Endodermal cell (in vitro differentiated cells): ENCODE data around the gene AKR1B1. TPM values are rescaled to one million over a fixed set of nuclear protein-coding genes. Genes with fewer than 3 reads are reported as not detected.

Experiments
- DNase-seq: peaks from one replicate; pipeline ENCODE4 v3.0.0-alpha.2; 2017
- H3K27ac ChIP-seq: 2 replicates; pipeline ENCODE4 v1.5.1; 2013; ENCODE audit warnings: mild to moderate bottlenecking, low read depth, low read length, moderate library complexity
- H3K27me3 ChIP-seq: 2 replicates; pipeline ENCODE4 v1.6.1; 2013; ENCODE audit warnings: mild to moderate bottlenecking, low read length, moderate library complexity; ENCODE audit not compliant: insufficient read depth, control insufficient read depth, poor library complexity, severe bottlenecking
- H3K36me3 ChIP-seq: 2 replicates; pipeline ENCODE4 v1.7.0; 2013; ENCODE audit warnings: mild to moderate bottlenecking, low read length, moderate library complexity; ENCODE audit not compliant: control insufficient read depth, insufficient read depth
- H3K4me1 ChIP-seq: one replicate; pipeline ENCODE4 v1.7.0; 2013; ENCODE audit warnings: low read length; ENCODE audit not compliant: control insufficient read depth, insufficient read depth
- H3K4me3 ChIP-seq: 2 replicates; pipeline ENCODE4 v1.5.1; 2013; ENCODE audit warnings: mild to moderate bottlenecking, low read length, moderate library complexity
- H3K9ac ChIP-seq: 2 replicates; pipeline ENCODE4 v1.6.1; 2013; ENCODE audit warnings: mild to moderate bottlenecking, low read length, moderate library complexity; ENCODE audit not compliant: poor library complexity, severe bottlenecking; ENCODE audit errors: extremely low read depth
- H3K9me3 ChIP-seq: 2 replicates; pipeline ENCODE4 v1.6.1; 2013; ENCODE audit warnings: mild to moderate bottlenecking, low read length, moderate library complexity; ENCODE audit not compliant: control insufficient read depth
- H3K27ac Mint-ChIP-seq: 2 replicates; pipeline ENCODE4 v1.8.0; 2020; ENCODE audit warnings: mixed read lengths
- H3K27me3 Mint-ChIP-seq: 2 replicates; pipeline ENCODE4 v1.8.0; 2021; ENCODE audit warnings: mild to moderate bottlenecking, mixed read lengths; ENCODE audit not compliant: insufficient read depth
- H3K36me3 Mint-ChIP-seq: 2 replicates; pipeline ENCODE4 v1.8.0; 2020; ENCODE audit warnings: low read depth, mixed read lengths
- H3K4me1 Mint-ChIP-seq: 2 replicates; pipeline ENCODE4 v1.8.0; 2020; ENCODE audit warnings: mixed read lengths
- H3K4me3 Mint-ChIP-seq: 2 replicates; pipeline ENCODE4 v1.8.0; 2020; ENCODE audit warnings: mild to moderate bottlenecking, moderate library complexity, mixed read lengths
- H3K9me3 Mint-ChIP-seq: 2 replicates; pipeline ENCODE4 v1.8.0; 2020; ENCODE audit warnings: mild to moderate bottlenecking, mixed read lengths
- whole genome bisulfite sequencing, 2 experiments: methylation state at CpG; one replicate each; pipeline versions ENCODE4 v1.1.5 to v1.1.7; 2013; ENCODE audit warnings: missing lambda C conversion rate in 2 of 2, mixed read lengths in 1 of 2; ENCODE audit not compliant: insufficient coverage in 1 of 2, insufficient read length in 1 of 2; 5-methylcytosine and 5-hydroxymethylcytosine counted together
- total RNA-seq, 2 donors: library from RNA; stranded (reverse); fragmentation: NEBNext Ultra II Directional in 1 of 2; extraction: Animal tissue kit (Norgen Biotek cat#: 25700) in 1 of 2; gene quantifications; 2 replicates in 1 of 2; 3 replicates in 1 of 2; pipeline ENCODE4 v1.2.1, GENCODE V29; 2021
- TF ChIP-seq, protein P1 (sequence below): fragments of 200-600 bp; sonication (generic); conservative IDR thresholded peaks from 2 replicates; pipeline ENCODE4 v1.5.0; 2021; ENCODE audit warnings: antibody characterized with exemption, mild to moderate bottlenecking

Gene AKR1B1
- total RNA-seq, 2 donors from 2014 or later, result 152 to 216 TPM

DNA sequence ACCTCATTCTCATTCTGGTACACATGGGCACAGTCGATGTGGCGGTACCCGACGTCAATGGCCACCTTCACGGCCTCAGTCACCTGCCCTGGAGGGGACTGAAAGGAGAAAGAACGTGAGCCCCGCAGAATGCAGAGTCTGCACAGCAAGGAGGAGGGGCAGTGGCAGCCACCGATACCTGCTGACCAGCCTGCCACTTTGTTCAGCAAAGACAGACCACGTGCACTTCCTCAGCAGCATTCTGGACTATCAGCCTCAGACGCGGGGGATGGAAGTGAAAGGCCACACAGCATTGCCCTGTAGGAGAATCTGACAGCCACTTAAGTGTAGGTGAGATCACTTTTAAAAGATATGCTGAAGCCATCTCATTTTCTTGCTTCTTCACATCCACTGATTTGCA is 7.2 kb downstream of the AKR1B1 start:
- no peak overlapping the region for H3K4me3 ChIP-seq
- H3K9ac ChIP-seq, result no peak overlapping the region
- Mint-ChIP-seq H3K36me3 (peaks cover 71% of the 10 kb centered on the region), H3K4me3 (no peak overlapping the region), H3K27me3 (no peaks in the 10 kb centered on the region), H3K9me3 (no peaks in the 10 kb centered on the region), H3K27ac (no peak overlapping the region), H3K4me1 (peaks cover 28% of the 10 kb centered on the region)
- no peak for DNase-seq
- no peaks in the 10 kb centered on the region for H3K27me3 ChIP-seq
- TF ChIP-seq, protein P1, sequence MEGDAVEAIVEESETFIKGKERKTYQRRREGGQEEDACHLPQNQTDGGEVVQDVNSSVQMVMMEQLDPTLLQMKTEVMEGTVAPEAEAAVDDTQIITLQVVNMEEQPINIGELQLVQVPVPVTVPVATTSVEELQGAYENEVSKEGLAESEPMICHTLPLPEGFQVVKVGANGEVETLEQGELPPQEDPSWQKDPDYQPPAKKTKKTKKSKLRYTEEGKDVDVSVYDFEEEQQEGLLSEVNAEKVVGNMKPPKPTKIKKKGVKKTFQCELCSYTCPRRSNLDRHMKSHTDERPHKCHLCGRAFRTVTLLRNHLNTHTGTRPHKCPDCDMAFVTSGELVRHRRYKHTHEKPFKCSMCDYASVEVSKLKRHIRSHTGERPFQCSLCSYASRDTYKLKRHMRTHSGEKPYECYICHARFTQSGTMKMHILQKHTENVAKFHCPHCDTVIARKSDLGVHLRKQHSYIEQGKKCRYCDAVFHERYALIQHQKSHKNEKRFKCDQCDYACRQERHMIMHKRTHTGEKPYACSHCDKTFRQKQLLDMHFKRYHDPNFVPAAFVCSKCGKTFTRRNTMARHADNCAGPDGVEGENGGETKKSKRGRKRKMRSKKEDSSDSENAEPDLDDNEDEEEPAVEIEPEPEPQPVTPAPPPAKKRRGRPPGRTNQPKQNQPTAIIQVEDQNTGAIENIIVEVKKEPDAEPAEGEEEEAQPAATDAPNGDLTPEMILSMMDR, result no peak
- no peaks in the 10 kb centered on the region for H3K9me3 ChIP-seq
- H3K27ac ChIP-seq, result no peak overlapping the region
- H3K4me1 ChIP-seq, result peaks cover 9% of the 10 kb centered on the region
- WGBS, 2 experiments, result 85 to 96% methylated on average over 9 to 11 of the region's 11 CpGs
- peaks cover 87% of the 10 kb centered on the region for H3K36me3 ChIP-seq

- Mint-ChIP-seq H3K9me3 (no peaks in the 10 kb centered on the region), H3K4me3 (no peak overlapping the region), H3K36me3 (peaks cover 66% of the 10 kb centered on the region), H3K4me1 (peaks cover 28% of the 10 kb centered on the region), H3K27me3 (no peaks in the 10 kb centered on the region), H3K27ac (no peak overlapping the region)
- no peaks in the 10 kb centered on the region for H3K27me3 ChIP-seq
- WGBS, 2 experiments, result 94 to 95% methylated on average over 9 to 14 of the region's 14 CpGs
- DNase-seq, result no peak
- TF ChIP-seq, protein P1, result no peak
- H3K9me3 ChIP-seq, result no peaks in the 10 kb centered on the region
- no peak overlapping the region for H3K27ac ChIP-seq
- H3K4me1 ChIP-seq, result peaks cover 9% of the 10 kb centered on the region
- H3K36me3 ChIP-seq, result peaks cover 87% of the 10 kb centered on the region
- no peak overlapping the region for H3K9ac ChIP-seq
- no peak overlapping the region for H3K4me3 ChIP-seq
Measured at GRCh38 chr7:134450294-134451000, 8.5 kb downstream of the AKR1B1 start.

- WGBS, 2 experiments, result 94 to 100% methylated on average over 5 to 7 of the region's 7 CpGs
- DNase-seq, result no peak
- peaks cover 70% of the 10 kb centered on the region for H3K36me3 Mint-ChIP-seq
- Histone ChIP-seq H3K36me3 (peaks cover 89% of the 10 kb centered on the region), H3K27ac (no peak overlapping the region), H3K27me3 (no peaks in the 10 kb centered on the region), H3K4me3 (no peak overlapping the region), H3K9ac (no peak overlapping the region), H3K9me3 (no peaks in the 10 kb centered on the region), H3K4me1 (peaks cover 4% of the 10 kb centered on the region)
- peaks cover 25% of the 10 kb centered on the region for H3K4me1 Mint-ChIP-seq
- no peak overlapping the region for H3K27ac Mint-ChIP-seq
- H3K27me3 Mint-ChIP-seq, result no peaks in the 10 kb centered on the region
- TF ChIP-seq, protein P1, result no peak
- H3K4me3 Mint-ChIP-seq, result no peak overlapping the region
- H3K9me3 Mint-ChIP-seq, result no peaks in the 10 kb centered on the region
Measured at GRCh38 chr7:134449680-134450079, 9.2 kb downstream of the AKR1B1 start.
